Breast epithelium (tissue), 4 donors: ENCODE results near the gene MYOF. TPM values are rescaled to one million over a fixed set of nuclear protein-coding genes. Genes with fewer than 3 reads are reported as not detected.
A peak's percentile ranks its signal among the peaks of the same experiment; 100 is the strongest.

Experiments
- DNase-seq, 2 donors: peaks; one replicate each; pipeline ENCODE4 v3.0.0-alpha.2; 2019; ENCODE audit warnings: low spot score in 2 of 2
- H3K27ac ChIP-seq, 2 donors: fragments of 200-600 bp; sonication (generic) in 1 of 2; one replicate each; pipeline ENCODE4 v1.5.1; 2016 to 2019; ENCODE audit warnings: mild to moderate bottlenecking in 1 of 2
- H3K27me3 ChIP-seq, 2 donors: fragments of 200-600 bp; sonication (generic) in 1 of 2; one replicate each; pipeline versions ENCODE4 v1.5.1 to v1.6.0; 2017 to 2019; ENCODE audit warnings: control low read depth in 1 of 2, mild to moderate bottlenecking in 1 of 2
- H3K36me3 ChIP-seq: fragments of 200-600 bp; one replicate; pipeline ENCODE4 v1.5.1; 2019
- H3K4me1 ChIP-seq, 2 donors: fragments of 200-600 bp; sonication (generic); one replicate each; pipeline ENCODE4 v1.5.1; 2016 to 2019; ENCODE audit warnings: control low read depth in 1 of 2
- H3K4me3 ChIP-seq, 3 donors: fragments of 200-600 bp; sonication (generic); 1 replicate in 2 of 3; 2 replicates in 1 of 3; pipeline ENCODE4 v1.5.1; 2016 to 2019; ENCODE audit warnings: mild to moderate bottlenecking in 3 of 3, moderate library complexity in 2 of 3
- H3K9me3 ChIP-seq, 2 donors: fragments of 200-600 bp; sonication (generic) in 1 of 2; one replicate each; pipeline ENCODE4 v1.5.1; 2016 to 2019; ENCODE audit warnings: control low read depth in 1 of 2
- CTCF ChIP-seq, 3 donors: fragments of 450-650 bp; IDR thresholded peaks; one replicate each; pipeline ENCODE4 v1.5.1; 2016 to 2017; ENCODE audit warnings: antibody characterized with exemption in 3 of 3, mild to moderate bottlenecking in 3 of 3, moderate library complexity in 3 of 3
- POLR2A ChIP-seq: fragments of 450-650 bp; IDR thresholded peaks from one replicate; pipeline ENCODE4 v1.6.1; 2016; ENCODE audit warnings: antibody characterized with exemption, mild to moderate bottlenecking, moderate library complexity
- POLR2AphosphoS5 ChIP-seq, 3 donors: sonication (generic); formaldehyde crosslinking; IDR thresholded peaks; one replicate each; pipeline ENCODE4 v1.6.1; 2017; ENCODE audit warnings: antibody characterized with exemption in 3 of 3
- intact Hi-C: fragments of 100-400 bp; cut with DNase I; formaldehyde crosslinking; loops from one replicate; pipeline ENCODE4 v1.15.1; 2023; ENCODE audit warnings: low total_unique reads
- total RNA-seq, 3 donors: library from RNA; depleted of rRNA; stranded (reverse); fragments of >200 nt; gene quantifications; one replicate each; pipeline ENCODE4 v1.1.0, GENCODE V29; 2016

Gene MYOF
- total RNA-seq, 3 donors from 2014 or later = 118 to 131 (median 130) TPM

- H3K27me3 ChIP-seq = no peaks in the 10 kb centered on the region
- H3K9me3 ChIP-seq = no peaks in the 10 kb centered on the region
- no peak for DNase-seq
- TF ChIP-seq POLR2A (no peak), POLR2AphosphoS5 (IDR thresholded peaks at IDR 0.05) (peak in 1 of 3 donors; percentile 47)
- intact Hi-C loops = no loop called here
- peak overlapping the region in 1 of 3 donors; percentile 25 for H3K4me3 ChIP-seq
- H3K4me1 ChIP-seq = peaks cover 20 to 31% of the 10 kb centered on the region in 2 donors
- H3K27ac ChIP-seq = peak overlapping the region; percentile 94 to 99
- no peaks in the 10 kb centered on the region for H3K36me3 ChIP-seq
Observed at GRCh38 chr10:93456480-93456879, 25.7 kb downstream of the MYOF start.

- TF ChIP-seq POLR2A (no peak), POLR2AphosphoS5 (IDR thresholded peaks at IDR 0.05) (no peak), CTCF (IDR thresholded peaks at IDR 0.05) (no peak)
- Histone ChIP-seq H3K9me3 (no peaks in the 10 kb centered on the region), H3K27ac (peak overlapping the region; percentile 52 to 94), H3K4me3 (no peak overlapping the region), H3K4me1 (peaks cover 15 to 20% of the 10 kb centered on the region in 2 donors), H3K27me3 (no peaks in the 10 kb centered on the region), H3K36me3 (no peaks in the 10 kb centered on the region)
- no peak for DNase-seq
- intact Hi-C loops = no loop called here
Observed at GRCh38 chr10:93454736-93455135, 27.4 kb downstream of the MYOF start.

- DNase-seq = no peak
- Histone ChIP-seq H3K27ac (peak overlapping the region; percentile 52 to 94), H3K27me3 (no peaks in the 10 kb centered on the region), H3K36me3 (no peaks in the 10 kb centered on the region), H3K4me1 (peaks cover 11 to 14% of the 10 kb centered on the region in 2 donors), H3K4me3 (no peak overlapping the region), H3K9me3 (no peaks in the 10 kb centered on the region)
- TF ChIP-seq CTCF (IDR thresholded peaks at IDR 0.05) (no peak), POLR2A (no peak), POLR2AphosphoS5 (IDR thresholded peaks at IDR 0.05) (no peak)
- intact Hi-C loops = no loop called here
Observed at GRCh38 chr10:93454146-93454545, 28.0 kb downstream of the MYOF start.

GRCh38 chr10:93452143-93452542 is 30.0 kb downstream of the MYOF start:
- Histone ChIP-seq H3K4me1 (peaks cover 0 to 3% of the 10 kb centered on the region in 2 donors), H3K36me3 (no peaks in the 10 kb centered on the region), H3K4me3 (no peak overlapping the region), H3K9me3 (no peaks in the 10 kb centered on the region), H3K27ac (peak overlapping the region; percentile 18 to 19), H3K27me3 (no peaks in the 10 kb centered on the region)
- intact Hi-C loops = no loop called here
- TF ChIP-seq POLR2A (no peak), CTCF (IDR thresholded peaks at IDR 0.05) (no peak), POLR2AphosphoS5 (IDR thresholded peaks at IDR 0.05) (no peak)
- no peak for DNase-seq

- no peaks in the 10 kb centered on the region for H3K36me3 ChIP-seq
Observed at GRCh38 chr10:93451244-93451947, 30.7 kb downstream of the MYOF start.

More at GRCh38 chr10:93451244-93451947, 30.7 kb downstream of the MYOF start:
- peak overlapping the region; percentile 3 to 18 for H3K27ac ChIP-seq
- TF ChIP-seq POLR2AphosphoS5 (IDR thresholded peaks at IDR 0.05) (no peak), CTCF (IDR thresholded peaks at IDR 0.05) (no peak), POLR2A (no peak)
- no peak overlapping the region for H3K4me3 ChIP-seq
- no peak for DNase-seq
- peaks cover 0 to under 1% of the 10 kb centered on the region in 2 donors for H3K4me1 ChIP-seq
- no peaks in the 10 kb centered on the region for H3K27me3 ChIP-seq
- no peaks in the 10 kb centered on the region for H3K9me3 ChIP-seq
- intact Hi-C loops = no loop called here
